ENCODE data around the gene NBPF4.

DNA sequence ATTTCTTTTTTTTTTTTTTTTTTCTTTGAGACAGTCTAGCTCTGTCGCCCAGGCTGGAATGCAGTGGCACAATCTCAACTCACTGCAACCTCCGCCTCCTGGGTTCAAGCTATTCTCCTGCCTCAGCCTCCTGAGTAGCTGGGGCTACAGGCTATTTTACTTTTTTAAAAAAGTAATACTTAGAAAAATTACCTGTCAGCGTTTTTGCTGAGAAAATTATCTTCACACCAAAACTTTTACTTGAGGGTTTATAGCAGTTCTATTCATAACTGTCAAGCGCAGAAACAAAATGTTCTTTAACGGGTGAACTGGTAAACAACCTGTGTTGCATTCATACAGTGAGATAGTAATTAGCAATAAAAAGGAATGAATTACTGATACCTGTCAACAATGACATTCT, 42.2 kb downstream of the NBPF4 start:
- TF ChIP-seq, protein P1, sequence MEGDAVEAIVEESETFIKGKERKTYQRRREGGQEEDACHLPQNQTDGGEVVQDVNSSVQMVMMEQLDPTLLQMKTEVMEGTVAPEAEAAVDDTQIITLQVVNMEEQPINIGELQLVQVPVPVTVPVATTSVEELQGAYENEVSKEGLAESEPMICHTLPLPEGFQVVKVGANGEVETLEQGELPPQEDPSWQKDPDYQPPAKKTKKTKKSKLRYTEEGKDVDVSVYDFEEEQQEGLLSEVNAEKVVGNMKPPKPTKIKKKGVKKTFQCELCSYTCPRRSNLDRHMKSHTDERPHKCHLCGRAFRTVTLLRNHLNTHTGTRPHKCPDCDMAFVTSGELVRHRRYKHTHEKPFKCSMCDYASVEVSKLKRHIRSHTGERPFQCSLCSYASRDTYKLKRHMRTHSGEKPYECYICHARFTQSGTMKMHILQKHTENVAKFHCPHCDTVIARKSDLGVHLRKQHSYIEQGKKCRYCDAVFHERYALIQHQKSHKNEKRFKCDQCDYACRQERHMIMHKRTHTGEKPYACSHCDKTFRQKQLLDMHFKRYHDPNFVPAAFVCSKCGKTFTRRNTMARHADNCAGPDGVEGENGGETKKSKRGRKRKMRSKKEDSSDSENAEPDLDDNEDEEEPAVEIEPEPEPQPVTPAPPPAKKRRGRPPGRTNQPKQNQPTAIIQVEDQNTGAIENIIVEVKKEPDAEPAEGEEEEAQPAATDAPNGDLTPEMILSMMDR (IDR thresholded peaks at IDR 0.05), result no peak
- no peak for TF ChIP-seq POLR2A (IDR thresholded peaks at IDR 0.05)
